NT2/D1 (cell line): ENCODE results near the gene CELSR1.
"Not testable (repeated sequence)": the region's sequence is repeated elsewhere in the genome, so short reads cannot be mapped to it uniquely, and the experiment has no call there.

Experiments
- DNase-seq: peaks from one replicate; pipeline ENCODE4 v3.0.0-alpha.2; 2011; ENCODE audit warnings: low read depth, low spot score
- H3K27me3 ChIP-seq: 2 replicates; pipeline ENCODE4 v1.6.0; 2011; ENCODE audit warnings: mild to moderate bottlenecking; ENCODE audit not compliant: insufficient read length, insufficient read depth
- H3K36me3 ChIP-seq: 2 replicates; pipeline ENCODE4 v1.6.1; 2011; ENCODE audit warnings: mild to moderate bottlenecking, low read length, mixed read lengths; ENCODE audit not compliant: insufficient read depth, insufficient read length
- H3K4me1 ChIP-seq: 2 replicates; pipeline ENCODE4 v1.5.1; 2011; ENCODE audit not compliant: insufficient read depth, insufficient read length
- H3K4me3 ChIP-seq: 2 replicates; pipeline ENCODE4 v1.5.1; 2011; ENCODE audit warnings: low read depth; ENCODE audit not compliant: insufficient read length
- H3K9ac ChIP-seq: 2 replicates; pipeline ENCODE4 v1.6.0; 2011; ENCODE audit warnings: low read depth; ENCODE audit not compliant: insufficient read length
- H3K9me3 ChIP-seq: 2 replicates; pipeline ENCODE4 v1.5.1; 2011; ENCODE audit warnings: mild to moderate bottlenecking, low read length; ENCODE audit not compliant: insufficient read depth
- SUZ12 ChIP-seq: IDR thresholded peaks from 2 replicates; pipeline ENCODE4 v1.6.1; 2011; ENCODE audit not compliant: insufficient read length, insufficient read depth; ENCODE audit errors: extremely low read depth
- YY1 ChIP-seq: IDR thresholded peaks from 2 replicates; pipeline ENCODE4 v1.6.1; 2011; ENCODE audit not compliant: insufficient read length, insufficient read depth
- ZNF274 ChIP-seq: IDR thresholded peaks from 2 replicates; pipeline ENCODE4 v1.6.1; 2011; ENCODE audit warnings: mild to moderate bottlenecking, low read depth, low read length

Gene CELSR1

DNA sequence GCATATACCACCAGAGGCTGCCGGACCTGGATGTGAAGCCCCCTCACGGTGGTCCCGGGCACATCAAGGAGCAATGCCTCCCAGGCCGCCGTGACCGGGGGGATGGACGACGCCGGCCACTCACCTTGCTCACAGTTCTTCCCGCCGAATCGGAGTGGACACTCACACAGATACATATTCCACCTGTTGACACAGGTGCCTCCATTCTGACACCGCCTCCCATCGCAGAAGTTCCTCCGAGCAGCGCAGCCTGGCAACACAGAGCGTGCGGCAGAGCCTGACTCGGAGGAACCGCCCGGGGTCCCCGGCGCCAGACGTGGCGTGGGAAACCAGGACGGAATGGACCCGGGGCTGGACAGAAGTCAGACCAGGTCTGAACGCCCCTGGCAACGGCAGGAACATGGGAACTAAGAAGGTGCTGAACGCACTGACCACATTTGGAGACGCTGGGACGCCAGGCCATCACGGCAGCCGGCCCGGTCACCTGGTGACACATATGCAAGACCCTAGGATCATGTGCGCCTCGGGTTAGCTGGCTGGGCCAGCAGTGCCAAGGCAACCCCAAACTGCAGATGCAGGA lies 127.7 kb downstream of the CELSR1 start:
- H3K36me3 ChIP-seq: peaks cover 2% of the 10 kb centered on the region
- no peak overlapping the region for H3K4me3 ChIP-seq
- no peak for TF ChIP-seq YY1
- TF ChIP-seq SUZ12: no peak
- TF ChIP-seq ZNF274: no peak
- DNase-seq: no peak
- H3K27me3 ChIP-seq: no peaks in the 10 kb centered on the region
- peaks cover 10% of the 10 kb centered on the region for H3K4me1 ChIP-seq
- no peaks in the 10 kb centered on the region; the same call in 1 of the 2 replicates for H3K9me3 ChIP-seq
- no peak overlapping the region for H3K9ac ChIP-seq

GRCh38 chr22:46408568-46409506 lies 128.6 kb downstream of the CELSR1 start:
- H3K9ac ChIP-seq: no peak overlapping the region
- H3K27me3 ChIP-seq: no peaks in the 10 kb centered on the region
- peaks cover 2% of the 10 kb centered on the region for H3K36me3 ChIP-seq
- no peak overlapping the region for H3K4me3 ChIP-seq
- DNase-seq: no peak
- no peaks in the 10 kb centered on the region; the same call in 1 of the 2 replicates for H3K9me3 ChIP-seq
- peaks cover 10% of the 10 kb centered on the region for H3K4me1 ChIP-seq
- TF ChIP-seq ZNF274 (no peak), YY1 (no peak), SUZ12 (no peak)

DNA sequence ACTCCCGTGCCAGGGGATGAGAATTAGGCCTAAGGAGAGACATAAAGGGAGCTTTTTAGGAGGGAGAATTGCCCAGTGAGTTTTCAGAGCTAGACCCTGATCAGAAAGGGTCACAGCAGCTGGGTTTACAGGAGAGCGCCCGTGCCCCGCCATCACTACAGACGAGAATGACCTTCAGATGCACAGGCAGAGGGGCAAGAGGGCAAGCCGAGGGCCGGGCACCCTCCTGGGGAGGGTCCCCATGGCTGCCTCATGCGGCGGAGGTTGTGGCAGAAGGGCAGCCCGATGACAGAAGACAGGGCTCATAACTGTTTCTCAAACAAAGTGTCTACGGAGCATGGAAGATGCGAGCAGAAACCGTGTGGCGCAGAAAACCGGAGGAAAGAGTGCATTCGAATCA lies 129.7 kb downstream of the CELSR1 start:
- DNase-seq: no peak
- peaks cover 10% of the 10 kb centered on the region for H3K4me1 ChIP-seq
- H3K27me3 ChIP-seq: no peaks in the 10 kb centered on the region
- no peak overlapping the region for H3K9ac ChIP-seq
- peaks cover 2% of the 10 kb centered on the region for H3K36me3 ChIP-seq
- no peaks in the 10 kb centered on the region; the same call in 1 of the 2 replicates for H3K9me3 ChIP-seq
- H3K4me3 ChIP-seq: no peak overlapping the region
- TF ChIP-seq ZNF274: no peak
- no peak for TF ChIP-seq SUZ12
- no peak for TF ChIP-seq YY1

- H3K9ac ChIP-seq: no peak overlapping the region
- H3K9me3 ChIP-seq: no peaks in the 10 kb centered on the region; the same call in 1 of the 2 replicates
- H3K4me1 ChIP-seq: peaks cover 10% of the 10 kb centered on the region
- H3K36me3 ChIP-seq: peaks cover 2% of the 10 kb centered on the region
- no peaks in the 10 kb centered on the region for H3K27me3 ChIP-seq
- DNase-seq: no peak
- no peak overlapping the region for H3K4me3 ChIP-seq
- TF ChIP-seq ZNF274 (no peak), YY1 (no peak), SUZ12 (no peak)
These were observed 130.6 kb downstream of the CELSR1 start for GRCh38 chr22:46406791-46407190.

- no peaks in the 10 kb centered on the region for H3K27me3 ChIP-seq
- TF ChIP-seq SUZ12: no peak
- TF ChIP-seq YY1: no peak
- TF ChIP-seq ZNF274: no peak
- H3K4me3 ChIP-seq: no peak overlapping the region
- peaks cover 2% of the 10 kb centered on the region for H3K36me3 ChIP-seq
- DNase-seq: no peak
- peaks cover 10% of the 10 kb centered on the region for H3K4me1 ChIP-seq
- no peaks in the 10 kb centered on the region; the same call in 1 of the 2 replicates for H3K9me3 ChIP-seq
- no peak overlapping the region for H3K9ac ChIP-seq
These were observed 131.1 kb downstream of the CELSR1 start for GRCh38 chr22:46406349-46406748.

DNA sequence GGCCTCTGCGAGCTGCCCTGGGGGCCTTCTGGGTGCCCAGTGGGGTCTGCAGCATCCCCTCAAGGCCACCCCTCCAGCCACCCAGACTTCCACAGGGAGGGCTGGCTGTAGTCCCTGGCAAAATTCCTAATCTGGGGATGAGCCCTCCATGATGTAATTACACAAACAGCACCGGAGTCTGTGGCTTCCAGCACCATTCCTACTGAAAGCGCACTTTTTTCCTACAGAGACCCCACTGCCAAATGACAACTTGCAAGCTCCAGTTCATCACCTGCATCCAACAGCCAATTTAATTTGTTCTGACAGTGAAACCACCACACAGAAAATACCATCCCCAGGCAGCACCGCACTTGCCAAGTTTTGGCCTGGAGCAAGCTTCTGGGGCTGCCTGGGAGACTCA lies 131.5 kb downstream of the CELSR1 start:
- no peaks in the 10 kb centered on the region; the same call in 1 of the 2 replicates for H3K9me3 ChIP-seq
- TF ChIP-seq SUZ12: no peak
- no peak for TF ChIP-seq YY1
- TF ChIP-seq ZNF274: no peak
- H3K27me3 ChIP-seq: no peaks in the 10 kb centered on the region
- no peak overlapping the region for H3K9ac ChIP-seq
- DNase-seq: no peak
- H3K36me3 ChIP-seq: peaks cover 2% of the 10 kb centered on the region
- H3K4me1 ChIP-seq: peaks cover 10% of the 10 kb centered on the region
- no peak overlapping the region for H3K4me3 ChIP-seq

DNA sequence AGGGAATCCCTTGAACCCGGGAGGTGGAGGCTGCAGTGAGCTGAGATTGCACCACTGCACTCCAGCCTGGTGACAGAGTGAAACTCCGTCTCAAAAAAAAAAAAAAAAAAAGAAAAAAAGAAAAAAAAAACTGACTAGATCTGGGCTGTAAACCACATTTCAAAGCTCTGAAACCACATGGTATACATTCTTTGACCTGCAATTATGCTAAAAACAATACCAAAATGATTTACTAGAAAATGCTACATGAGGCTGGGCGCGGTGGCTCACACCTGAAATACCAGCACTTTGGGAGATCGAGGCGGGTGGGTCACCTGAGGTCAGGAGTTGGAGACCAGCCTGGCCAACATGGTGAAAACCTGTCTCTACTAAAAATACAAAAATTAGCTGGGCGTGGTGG lies 133.5 kb downstream of the CELSR1 start:
- H3K4me3 ChIP-seq, H3K9ac ChIP-seq, H3K9me3 ChIP-seq, DNase-seq, H3K27me3 ChIP-seq, H3K36me3 ChIP-seq, H3K4me1 ChIP-seq: not testable (repeated sequence)
